Mesodermal cell (in vitro differentiated cells): ENCODE results near the gene ARHGAP6.

ENCODE experiments used
- H3K27ac ChIP-seq: 2 replicates; pipeline ENCODE4 v1.7.0; 2013; ENCODE audit warnings: mild to moderate bottlenecking, low read depth, low read length, moderate library complexity; ENCODE audit not compliant: severe bottlenecking
- H3K36me3 ChIP-seq: 2 replicates; pipeline ENCODE4 v1.7.1; 2013; ENCODE audit warnings: mild to moderate bottlenecking, low read length, moderate library complexity; ENCODE audit not compliant: control insufficient read depth, insufficient read depth
- H3K4me1 ChIP-seq: one replicate; pipeline ENCODE4 v1.7.1; 2013; ENCODE audit warnings: mild to moderate bottlenecking, low read length; ENCODE audit not compliant: insufficient read depth, control insufficient read depth, poor library complexity, severe bottlenecking
- H3K4me3 ChIP-seq: 2 replicates; pipeline ENCODE4 v1.7.0; 2013; ENCODE audit warnings: low read length, control low read depth, mild to moderate bottlenecking; ENCODE audit not compliant: insufficient read depth, poor library complexity, severe bottlenecking; ENCODE audit errors: extremely low read depth
- H3K9me3 ChIP-seq: 2 replicates; pipeline ENCODE4 v1.7.1; 2013; ENCODE audit warnings: mild to moderate bottlenecking, low read length, moderate library complexity; ENCODE audit not compliant: control insufficient read depth
- WGBS, 2 experiments: methylation state at CpG; one replicate each; pipeline ENCODE4 v1.1.5; 2013; ENCODE audit warnings: missing lambda C conversion rate in 2 of 2; ENCODE audit not compliant: insufficient coverage in 2 of 2; 5-methylcytosine and 5-hydroxymethylcytosine counted together

ARHGAP6 gene

DNA sequence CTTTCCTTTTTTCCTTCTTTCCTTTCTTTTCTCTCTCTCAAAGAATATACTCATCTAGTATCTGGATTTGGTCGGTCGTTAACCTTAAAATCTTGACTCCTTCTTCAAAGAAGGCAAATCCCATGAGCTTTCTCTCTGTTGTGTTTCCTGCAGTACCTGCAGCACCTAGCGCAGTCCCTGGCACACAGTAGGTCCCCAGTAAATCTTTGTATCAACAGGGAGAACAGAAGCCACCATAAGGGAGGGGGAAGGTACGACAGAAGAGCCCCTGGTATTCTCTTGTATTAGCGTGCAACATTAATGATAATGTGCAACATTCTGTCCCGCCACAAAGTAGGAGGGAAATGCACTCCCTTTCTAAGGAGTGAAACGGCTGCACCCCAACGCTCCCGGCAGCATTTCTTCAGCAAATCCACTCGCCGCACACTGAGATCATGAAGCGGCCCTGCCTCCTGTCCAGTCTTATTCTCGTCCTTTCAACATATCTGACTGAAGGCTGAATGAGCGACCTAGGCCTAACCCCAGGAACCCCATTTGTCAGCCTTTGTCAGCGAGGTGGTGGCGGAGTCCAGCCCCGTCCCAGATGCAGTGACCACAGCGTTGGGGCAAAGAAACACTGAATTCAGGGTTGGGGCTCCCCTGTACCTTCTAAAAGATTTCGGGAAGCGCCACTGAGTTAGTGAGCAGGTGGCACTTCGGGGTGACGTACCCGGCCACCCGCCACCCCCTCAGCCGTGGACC is 238.8 kb downstream of the ARHGAP6 start:
- Histone ChIP-seq H3K4me1 (no peaks in the 10 kb centered on the region), H3K4me3 (peak overlapping the region; percentile 28), H3K36me3 (no peaks in the 10 kb centered on the region), H3K9me3 (no peaks in the 10 kb centered on the region), H3K27ac (no peak overlapping the region)
- 62 to 71% methylated on average over 6 to 13 of the region's 25 CpGs for WGBS, 2 experiments

DNA sequence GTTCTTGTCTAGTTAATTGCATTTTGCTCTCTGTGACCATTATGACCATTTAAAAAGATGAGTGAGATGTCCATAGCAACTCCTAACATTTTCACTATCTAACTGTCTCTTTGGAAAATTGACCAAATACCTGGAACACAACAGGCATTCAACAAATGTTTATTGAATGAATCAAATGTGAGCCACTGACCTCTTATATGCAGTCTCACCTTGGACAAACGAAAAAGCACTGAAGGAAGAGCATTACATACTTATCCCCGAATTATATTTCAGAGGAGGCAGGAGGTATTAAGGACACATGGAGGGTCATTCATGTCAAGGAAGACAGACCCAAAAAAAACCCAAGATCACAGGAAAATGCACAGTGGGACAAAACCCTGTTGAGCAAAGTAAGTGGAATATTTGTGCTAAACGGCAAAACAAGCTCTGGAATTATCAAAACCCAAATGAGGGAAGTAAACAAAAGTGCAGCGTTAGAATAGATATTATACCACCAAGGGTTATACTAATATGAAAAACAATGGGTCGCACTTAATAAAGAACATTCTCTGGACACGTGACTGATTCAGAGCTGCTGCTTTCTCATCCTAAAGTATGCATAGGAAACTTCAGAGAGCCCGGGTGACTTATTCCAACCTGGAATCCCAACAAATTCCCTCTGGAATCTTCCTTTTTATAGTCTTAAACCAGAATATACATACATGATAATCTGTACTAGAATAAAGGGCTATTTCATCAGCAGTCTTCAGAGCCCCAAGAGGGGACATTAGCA is 240.6 kb downstream of the ARHGAP6 start:
- Histone ChIP-seq H3K9me3 (no peaks in the 10 kb centered on the region), H3K4me1 (no peaks in the 10 kb centered on the region), H3K4me3 (no peak overlapping the region), H3K27ac (no peak overlapping the region), H3K36me3 (no peaks in the 10 kb centered on the region)
- no CpG with 5 or more reads among the region's 7 CpGs for WGBS, 2 experiments

DNA sequence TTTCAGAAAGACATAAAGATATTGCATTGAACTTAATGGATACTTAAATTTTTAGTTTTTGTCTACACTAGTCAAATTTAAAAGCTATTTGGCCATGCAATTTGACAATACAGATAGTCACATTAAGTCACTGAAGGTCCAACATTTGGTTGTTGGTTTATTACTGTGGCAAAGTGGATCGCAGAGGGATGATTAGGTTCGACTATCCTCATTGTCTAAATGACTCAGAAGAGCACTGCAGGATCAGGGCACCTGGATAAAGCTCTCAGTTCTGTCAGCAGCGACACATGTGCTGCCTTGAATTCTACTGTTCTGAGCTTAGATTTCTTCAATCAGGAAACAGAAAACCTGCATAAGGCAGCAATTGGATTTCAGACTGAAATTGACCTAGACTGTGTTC is 241.8 kb downstream of the ARHGAP6 start:
- WGBS, 2 experiments, result 88 to 100% methylated on average over 2 to 3 of the region's 3 CpGs

GRCh38 chrX:11423362-11423818 is 242.3 kb downstream of the ARHGAP6 start:
- Histone ChIP-seq H3K27ac (no peak overlapping the region), H3K4me1 (no peaks in the 10 kb centered on the region), H3K4me3 (no peak overlapping the region), H3K9me3 (no peaks in the 10 kb centered on the region), H3K36me3 (no peaks in the 10 kb centered on the region)
- no CpG with 5 or more reads among the region's 1 CpG for WGBS, 2 experiments

More for the DNA sequence above, 241.8 kb downstream of the ARHGAP6 start:
- Histone ChIP-seq H3K9me3 (no peaks in the 10 kb centered on the region), H3K36me3 (no peaks in the 10 kb centered on the region), H3K4me1 (no peaks in the 10 kb centered on the region), H3K27ac (no peak overlapping the region), H3K4me3 (no peak overlapping the region)

- Histone ChIP-seq H3K36me3 (no peaks in the 10 kb centered on the region), H3K9me3 (no peaks in the 10 kb centered on the region), H3K4me1 (no peaks in the 10 kb centered on the region), H3K4me3 (no peak overlapping the region), H3K27ac (no peak overlapping the region)
Observed at GRCh38 chrX:11422525-11422857, 243.2 kb downstream of the ARHGAP6 start.

DNA sequence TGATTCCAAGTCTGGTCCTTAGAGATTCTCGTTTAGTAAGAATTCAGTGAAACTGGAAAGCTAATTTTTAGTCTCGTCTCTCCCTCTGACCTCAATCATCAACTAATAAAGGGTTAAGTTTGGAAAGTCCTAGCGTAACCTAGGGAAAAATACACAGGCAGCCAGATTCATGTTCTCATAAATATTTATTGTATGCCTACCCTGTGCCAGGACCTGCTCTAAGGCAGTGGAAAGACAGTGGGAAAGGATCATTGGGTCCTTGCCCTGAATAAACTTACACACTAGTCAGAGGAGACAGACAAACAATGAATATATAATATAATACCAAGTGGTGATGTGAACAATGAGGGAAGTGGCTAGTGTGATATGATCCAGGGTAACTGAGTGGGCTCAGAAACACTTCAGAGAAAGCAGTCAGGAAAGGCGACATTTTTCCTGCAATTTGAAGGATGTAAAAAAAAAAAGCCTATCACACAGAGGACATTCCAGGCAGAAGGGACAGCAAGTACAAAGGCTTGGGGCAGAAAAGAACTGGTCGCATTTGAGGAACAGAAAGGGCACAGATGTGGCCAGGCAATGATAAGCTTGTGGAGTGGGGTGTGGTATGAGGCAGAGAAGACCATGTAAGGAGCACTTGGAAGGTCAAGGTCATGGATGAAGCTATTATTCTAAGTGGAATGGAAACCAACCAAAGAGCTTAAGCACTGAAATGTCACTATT is 243.8 kb downstream of the ARHGAP6 start:
- WGBS, 2 experiments, result 100% methylated on average over 1 of the region's 5 CpGs
- H3K36me3 ChIP-seq, result no peaks in the 10 kb centered on the region
- no peak overlapping the region for H3K27ac ChIP-seq

GRCh38 chrX:11420851-11421250 is 244.9 kb downstream of the ARHGAP6 start:
- Histone ChIP-seq H3K4me3 (no peak overlapping the region), H3K9me3 (no peaks in the 10 kb centered on the region), H3K4me1 (no peaks in the 10 kb centered on the region), H3K27ac (no peak overlapping the region), H3K36me3 (no peaks in the 10 kb centered on the region)
- WGBS, 2 experiments, result no CpG with 5 or more reads among the region's 4 CpGs

More for the DNA sequence above, 243.8 kb downstream of the ARHGAP6 start:
- Histone ChIP-seq H3K4me3 (no peak overlapping the region), H3K4me1 (no peaks in the 10 kb centered on the region), H3K9me3 (no peaks in the 10 kb centered on the region)

GRCh38 chrX:11419102-11419501 is 246.6 kb downstream of the ARHGAP6 start:
- no peak overlapping the region for H3K4me3 ChIP-seq
- H3K36me3 ChIP-seq, result no peaks in the 10 kb centered on the region
- no peaks in the 10 kb centered on the region for H3K9me3 ChIP-seq
- no peak overlapping the region for H3K27ac ChIP-seq
- H3K4me1 ChIP-seq, result no peaks in the 10 kb centered on the region
- 77 to 80% methylated on average over 1 to 3 of the region's 6 CpGs for WGBS, 2 experiments

DNA sequence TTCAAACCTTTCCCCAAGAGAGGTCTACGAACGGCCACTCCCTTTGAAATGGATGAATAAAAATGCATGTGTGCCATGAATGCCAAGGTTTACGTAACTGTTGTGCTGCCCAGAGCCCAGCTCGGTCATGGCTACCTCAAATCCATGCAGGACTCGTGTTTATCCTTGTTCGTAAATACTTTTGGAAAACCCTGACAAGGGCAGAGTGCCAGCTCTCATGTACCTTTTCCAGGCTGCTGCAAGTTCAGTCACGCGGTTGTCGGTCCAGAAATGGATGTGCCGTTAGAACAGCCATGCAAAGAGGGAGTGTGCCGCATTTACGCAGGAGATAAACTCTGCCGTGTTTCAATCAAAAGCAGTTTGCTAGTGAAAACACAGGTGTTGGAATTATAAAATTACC is 249.1 kb downstream of the ARHGAP6 start:
- Histone ChIP-seq H3K9me3 (no peaks in the 10 kb centered on the region), H3K36me3 (no peaks in the 10 kb centered on the region), H3K27ac (no peak overlapping the region), H3K4me3 (no peak overlapping the region), H3K4me1 (no peaks in the 10 kb centered on the region)
- 83 to 100% methylated on average over 4 to 8 of the region's 13 CpGs for WGBS, 2 experiments

DNA sequence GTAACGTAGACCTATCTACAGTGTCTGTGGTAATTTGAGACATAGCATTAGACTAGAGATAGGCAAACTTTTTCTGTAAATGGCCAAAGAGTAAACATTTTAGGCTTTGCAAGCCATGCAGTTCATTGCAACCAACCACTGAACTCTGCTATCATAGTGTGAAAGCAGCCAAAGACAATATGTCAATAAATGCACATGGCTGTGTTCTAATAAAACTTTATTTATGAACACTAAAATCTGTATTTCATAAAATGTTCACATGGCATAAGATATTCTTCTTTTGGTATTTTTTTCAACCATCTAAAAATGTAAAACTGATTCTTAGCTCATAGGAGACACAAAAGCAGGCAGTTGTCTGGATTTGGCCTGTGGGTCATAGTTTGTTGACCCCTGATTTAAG is 251.6 kb downstream of the ARHGAP6 start:
- Histone ChIP-seq H3K27ac (no peak overlapping the region), H3K4me3 (no peak overlapping the region), H3K9me3 (no peaks in the 10 kb centered on the region), H3K36me3 (no peaks in the 10 kb centered on the region), H3K4me1 (no peaks in the 10 kb centered on the region)
- WGBS, 2 experiments, result no CpG with 5 or more reads among the region's 1 CpG
